K562 (cell line): ENCODE measurements around the gene CHPF2. TPM values are rescaled to one million over a fixed set of nuclear protein-coding genes. Genes with fewer than 3 reads are reported as not detected.

Experiments used
- ATAC-seq: fragments of 200-7000 bp; cut with Tn5 transposase; 3 replicates; pipeline ENCODE4 v1.9.1; 2020; ENCODE audit warnings: moderate library complexity
- BruUV-seq: library from RNA; stranded (reverse); fragments of 400-500 nt; replicated peaks from 2 replicates; lab custom pipeline; 2021; lab: Mats Ljungman, UMichigan
- CTCF ChIA-PET: fragments of 300-600 bp; formaldehyde crosslinking; extraction: SDS; loops from one replicate; lab custom pipeline; 2021; ENCODE audit warnings: low intra/inter-chr PET ratio; lab: Yijun Ruan, JAX
- POLR2A ChIA-PET: fragments of 300-600, 350-650 bp; sonication (Branson Sonifier 250); formaldehyde crosslinking; extraction: SDS; loops from one replicate; lab custom pipeline; 2021; ENCODE audit warnings: antibody characterized with exemption, inconsistent platforms; lab: Yijun Ruan, JAX
- DNase-seq, 4 experiments: peaks; one replicate each; pipeline versions ENCODE4 v3.0.0 to v3.0.0-alpha.2; 2011 to 2018; ENCODE audit warnings: low spot score in 3 of 4, mixed read lengths in 3 of 4; ENCODE audit errors: extremely low read depth in 1 of 4
- FAIRE-seq: peaks from 2 replicates; lab custom pipeline; 2011; peaks lifted over from hg19 to GRCh38; lab: Jason Lieb, UNC
- H2AFZ ChIP-seq: 2 replicates; pipeline ENCODE4 v1.6.0; 2011; ENCODE audit warnings: low read depth, low read length, control low read depth, inconsistent platforms
- H3K27ac ChIP-seq: fragments of 200-600 bp; 3 replicates; pipeline ENCODE4 v1.8.0; 2011; ENCODE audit warnings: low read depth, mild to moderate bottlenecking, control low read depth, inconsistent platforms, low read length, moderate library complexity, mixed read lengths; ENCODE audit errors: extremely low read depth
- H3K27me3 ChIP-seq, 2 experiments: fragments of 300-600 bp in 1 of 2; 2 replicates in 1 of 2; 3 replicates in 1 of 2; pipeline versions ENCODE4 v1.6.0 to v1.8.0; 2011; ENCODE audit warnings: inconsistent platforms in 2 of 2, low read length in 2 of 2, mild to moderate bottlenecking in 1 of 2, mixed read lengths in 1 of 2, moderate library complexity in 1 of 2; ENCODE audit not compliant: control insufficient read depth in 2 of 2, insufficient read depth in 2 of 2
- H3K36me3 ChIP-seq: fragments of 300-600 bp; 3 replicates; pipeline ENCODE4 v1.8.0; 2011; ENCODE audit warnings: mild to moderate bottlenecking, low read length, inconsistent platforms; ENCODE audit not compliant: control insufficient read depth, insufficient read depth
- H3K4me1 ChIP-seq, 2 experiments: fragments of 200-600 bp in 1 of 2; replicated peaks in 1 of 2; 2 replicates in 1 of 2; 3 replicates in 1 of 2; pipeline versions ENCODE4 v1.5.1 to v1.8.0; 2011; ENCODE audit warnings: inconsistent platforms in 2 of 2, low read length in 2 of 2, mild to moderate bottlenecking in 1 of 2, mixed read lengths in 1 of 2, moderate library complexity in 1 of 2; ENCODE audit not compliant: control insufficient read depth in 2 of 2, insufficient read depth in 2 of 2
- H3K4me2 ChIP-seq: 2 replicates; pipeline ENCODE4 v1.6.1; 2011; ENCODE audit warnings: low read length, control low read depth, inconsistent platforms, mixed read lengths; ENCODE audit not compliant: insufficient read depth
- H3K4me3 ChIP-seq: fragments of 200-600 bp; sonication (generic), shearing (Covaris generic); 2 replicates; pipeline ENCODE4 v1.5.1; 2016; ENCODE audit warnings: control low read depth, inconsistent platforms
- H3K79me2 ChIP-seq: fragments of 200-600 bp; 3 replicates; pipeline ENCODE4 v1.8.0; 2011; ENCODE audit warnings: low read length, inconsistent platforms; ENCODE audit not compliant: control insufficient read depth, insufficient read depth
- H3K9ac ChIP-seq, 2 experiments: 2 replicates each; pipeline versions ENCODE4 v1.6.0 to v1.6.1; 2011; ENCODE audit warnings: low read depth in 2 of 2, low read length in 2 of 2, control low read depth in 1 of 2, inconsistent platforms in 1 of 2, mild to moderate bottlenecking in 1 of 2, mixed read lengths in 1 of 2; ENCODE audit not compliant: insufficient read depth in 1 of 2
- H3K9me1 ChIP-seq: one replicate; pipeline ENCODE4 v1.6.0; 2011; ENCODE audit warnings: inconsistent platforms, mild to moderate bottlenecking, low read length, moderate library complexity; ENCODE audit not compliant: control insufficient read depth, insufficient read depth
- H3K9me3 ChIP-seq: replicated peaks from 2 replicates; pipeline ENCODE4 v1.5.1; 2011; ENCODE audit warnings: low read depth, low read length, inconsistent platforms; ENCODE audit not compliant: control insufficient read depth, insufficient read depth
- H4K20me1 ChIP-seq: replicated peaks from 2 replicates; pipeline ENCODE4 v1.6.1; 2011; ENCODE audit warnings: low read length, inconsistent platforms, mixed read lengths; ENCODE audit not compliant: control insufficient read depth, insufficient read depth
- MCM3 ChIP-seq: fragments of 450-650 bp; IDR thresholded peaks from 2 replicates; pipeline ENCODE4 v1.6.1; 2016
- RBFOX2 ChIP-seq: fragments of 200-400 bp; formaldehyde crosslinking; IDR thresholded peaks from 2 replicates; pipeline ENCODE4 v1.6.1; 2017; ENCODE audit warnings: low read depth, mild to moderate bottlenecking, low read length, moderate library complexity
- SIRT6 ChIP-seq: IDR thresholded peaks from one replicate; pipeline ENCODE4 v1.6.1; 2012; ENCODE audit warnings: low read depth, mild to moderate bottlenecking, control low read depth, inconsistent platforms, low read length, moderate library complexity
- STAG1 ChIP-seq: sonication (generic); formaldehyde crosslinking; IDR thresholded peaks from 2 replicates; pipeline ENCODE4 v1.5.0; 2020; ENCODE audit warnings: missing genetic modification reagents, borderline replicate concordance
- TARDBP ChIP-seq: fragments of 450-650 bp; IDR thresholded peaks from 2 replicates; pipeline ENCODE4 v1.6.1; 2016
- WGBS: fragments of 100-300 bp; shearing (Covaris generic); methylation state at CpG from one replicate; pipeline ENCODE4 v1.1.6; 2016; ENCODE audit warnings: low coverage, mixed read lengths; ENCODE audit not compliant: insufficient coverage; ENCODE audit errors: missing lambda C conversion rate; 5-methylcytosine and 5-hydroxymethylcytosine counted together
- in situ Hi-C: fragments of 300-500 bp; cut with MboI; formaldehyde crosslinking; loops from 4 replicates; pipeline ENCODE4 v1.15.0; 2018; ENCODE audit warnings: inconsistent platforms, mixed read lengths
- intact Hi-C: fragments of 100-400 bp; cut with micrococcal nuclease; formaldehyde crosslinking; loops from 2 replicates; pipeline ENCODE4 v1.14.2; 2022
- polyA plus RNA-seq, 8 experiments: library from polyadenylated mRNA; depleted of rRNA in 4 of 8; stranded (reverse) in 5 of 8; unstranded in 3 of 8; fragments of >200 nt; fragmentation: Nextera tagmentation in 2 of 8; fragmentation: Illumina TruSeq in 1 of 8; extraction: Ambion mirVana in 2 of 8; extraction: Trizol in 1 of 8; gene quantifications; 2 replicates each; pipeline versions ENCODE4 v1.2.1 to v1.2.3, GENCODE V29; 2011 to 2014; ENCODE audit warnings: inconsistent platforms in 1 of 8, missing spikeins in 1 of 8
- total RNA-seq, 7 experiments: library from RNA; depleted of rRNA in 6 of 7; stranded (reverse); fragments of >200 nt in 6 of 7; fragmentation: Illumina TruSeq in 2 of 7; extraction: Trizol in 2 of 7; gene quantifications; 2 replicates each; pipeline versions ENCODE4 v1.2.1 to v1.2.3, GENCODE V29; 2011 to 2021; ENCODE audit warnings: low replicate concordance in 1 of 7
- TF ChIP-seq, protein P1 (sequence below): fragments of 450-650 bp; IDR thresholded peaks from 2 replicates; pipeline ENCODE4 v1.6.1; 2016; ENCODE audit warnings: missing biosample characterization, missing genetic modification characterization

CHPF2 gene
- total and polyA plus RNA-seq, 9 of the 15 experiments (the other 6 are each of a cell fraction or from before 2014, with no cell fraction given): 0.08 to 32.8 (median 10.5) TPM

DNA sequence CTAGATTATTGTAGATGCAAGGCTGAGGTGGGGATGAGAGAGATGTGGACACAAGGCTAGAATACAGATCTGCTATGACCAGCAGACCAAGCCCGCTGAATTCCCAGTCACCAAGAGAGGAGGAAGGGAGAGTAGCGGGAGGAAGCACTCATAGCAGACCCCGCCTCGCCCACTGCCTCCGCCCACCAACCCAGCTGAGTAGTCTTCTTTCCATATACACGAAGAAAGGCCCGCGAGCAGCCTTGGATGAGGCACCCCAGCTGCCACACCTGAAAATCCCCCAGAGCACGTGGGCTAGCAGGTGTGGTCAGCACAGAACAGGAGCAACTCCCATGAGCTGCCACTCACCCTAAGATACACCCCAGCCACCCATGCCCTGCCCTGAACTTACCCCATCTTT lies 14.1 kb upstream of the CHPF2 start:
- H3K36me3 ChIP-seq: peaks cover 97% of the 10 kb centered on the region

GRCh38 chr7:151223728-151224127 lies 8.6 kb upstream of the CHPF2 start:
- Histone ChIP-seq H3K9ac (no peak overlapping the region), H3K4me3 (no peak overlapping the region), H3K27me3 (no peaks in the 10 kb centered on the region), H3K9me3 (no peaks in the 10 kb centered on the region), H3K27ac (no peak overlapping the region), H3K79me2 (peaks cover 23% of the 10 kb centered on the region), H3K36me3 (peaks cover 73% of the 10 kb centered on the region), H3K9me1 (peaks cover 6% of the 10 kb centered on the region), H2AFZ (no peak overlapping the region), H3K4me1 (peaks cover 17 to 20% of the 10 kb centered on the region in 2 experiments; a peak in 4 of 5 replicates), H4K20me1 (no peaks in the 10 kb centered on the region), H3K4me2 (no peak overlapping the region)
- ChIA-PET CTCF (interaction anchor here (0.6 kb wide), 1 partner anchor 687 kb away, joined by 6 read pairs; no protein-coding TSS in a partner anchor), POLR2A (interaction anchor here (1.2 to 1.8 kb wide), 2 partner anchors 10 to 12 kb away, joined by 3 to 5 read pairs; no protein-coding TSS in a partner anchor)
- FAIRE-seq (no peak), DNase-seq (no peak), ATAC-seq (no peak)
- 95% methylated on average over 14 of the region's 14 CpGs for WGBS
- BruUV-seq: no TSS peak
- TF ChIP-seq SIRT6 (no peak), TARDBP (no peak), RBFOX2 (peak; percentile 37; the same call in 1 of the 2 replicates), MCM3 (no peak)
- intact Hi-C loops: no loop called here
- in situ Hi-C loops: no loop called here

More for the DNA sequence above, 14.1 kb upstream of the CHPF2 start:
- DNase-seq (no peak), ATAC-seq (no peak), FAIRE-seq (no peak)
- Histone ChIP-seq H3K9me1 (no peaks in the 10 kb centered on the region), H3K9me3 (no peaks in the 10 kb centered on the region), H3K27me3 (no peaks in the 10 kb centered on the region), H3K9ac (no peak overlapping the region), H3K79me2 (no peaks in the 10 kb centered on the region), H3K4me1 (no peaks in the 10 kb centered on the region; a peak in 1 of 5 replicates), H2AFZ (no peak overlapping the region), H3K4me2 (no peak overlapping the region), H4K20me1 (0 out of 2 replicates have a peak, but pooled peaks cover 7% of the 10 kb centered on the region), H3K27ac (no peak overlapping the region), H3K4me3 (no peak overlapping the region)
- no TSS peak for BruUV-seq
- no peak for TF ChIP-seq MCM3
- 0 out of 2 replicates have a peak, but pooled peaks have one; percentile 3 for TF ChIP-seq STAG1 (CRISPR knock-in tag)
- TF ChIP-seq RBFOX2: 0 out of 2 replicates have a peak, but pooled peaks have one; percentile 11
- TF ChIP-seq, protein P1, sequence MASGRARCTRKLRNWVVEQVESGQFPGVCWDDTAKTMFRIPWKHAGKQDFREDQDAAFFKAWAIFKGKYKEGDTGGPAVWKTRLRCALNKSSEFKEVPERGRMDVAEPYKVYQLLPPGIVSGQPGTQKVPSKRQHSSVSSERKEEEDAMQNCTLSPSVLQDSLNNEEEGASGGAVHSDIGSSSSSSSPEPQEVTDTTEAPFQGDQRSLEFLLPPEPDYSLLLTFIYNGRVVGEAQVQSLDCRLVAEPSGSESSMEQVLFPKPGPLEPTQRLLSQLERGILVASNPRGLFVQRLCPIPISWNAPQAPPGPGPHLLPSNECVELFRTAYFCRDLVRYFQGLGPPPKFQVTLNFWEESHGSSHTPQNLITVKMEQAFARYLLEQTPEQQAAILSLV (tag): no peak
- 91% methylated on average over 9 of the region's 9 CpGs for WGBS
- intact Hi-C loops (no loop called here), in situ Hi-C loops (no loop called here)
- POLR2A ChIA-PET: interaction anchor here (0.6 to 2.3 kb wide), 3 partner anchors 9 to 25 kb away, joined by 4 to 12 read pairs (median 12); partner anchors contain the start of gene ABCF2
- CTCF ChIA-PET: no interaction called here
